GM06990 (cell line): ENCODE results near the gene ZNF184.
A peak's percentile ranks its signal among the peaks of the same experiment; 100 is the strongest.

Experiments
- DNase-seq: peaks from one replicate; pipeline ENCODE4 v3.0.0-alpha.2; 2011; ENCODE audit not compliant: insufficient read length; ENCODE audit errors: extremely low read depth
- H3K27me3 ChIP-seq: replicated peaks from 2 replicates; pipeline ENCODE4 v1.6.0; 2011; ENCODE audit warnings: low read length; ENCODE audit not compliant: control insufficient read depth, insufficient read depth
- H3K36me3 ChIP-seq: 2 replicates; pipeline ENCODE4 v1.5.1; 2011; ENCODE audit warnings: low read length; ENCODE audit not compliant: control insufficient read depth, insufficient read depth
- H3K4me3 ChIP-seq: replicated peaks from 2 replicates; pipeline ENCODE4 v1.5.1; 2011; ENCODE audit warnings: low read depth, mild to moderate bottlenecking, control low read depth, low read length
- TF ChIP-seq, protein P1 (sequence below): IDR thresholded peaks from 2 replicates; pipeline ENCODE4 v1.5.1; 2011; ENCODE audit warnings: low read length, control low read depth, mild to moderate bottlenecking, inconsistent platforms; ENCODE audit not compliant: insufficient read depth, poor library complexity, severe bottlenecking

The ZNF184 gene

DNA sequence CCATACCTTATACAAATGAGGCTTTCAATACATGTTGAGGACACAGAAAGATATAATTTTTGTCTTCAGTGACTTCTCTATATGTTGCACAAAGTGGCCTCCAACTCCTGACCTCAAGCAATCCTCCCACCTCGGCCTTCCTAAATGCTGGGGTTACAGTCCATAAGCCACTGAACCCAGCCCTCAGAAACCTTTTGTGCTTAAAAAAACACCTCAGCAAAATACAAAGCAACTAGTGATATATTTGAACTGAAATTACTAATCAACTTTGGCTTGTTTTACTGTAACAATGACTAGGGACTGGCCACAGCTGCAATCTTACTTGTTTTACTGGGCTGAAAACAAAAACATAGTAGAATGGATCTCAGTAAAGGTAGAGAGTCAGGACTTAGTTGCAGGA lies 3.2 kb upstream of the ZNF184 start:
- H3K4me3 ChIP-seq = no peak overlapping the region
- DNase-seq = no peak

DNA sequence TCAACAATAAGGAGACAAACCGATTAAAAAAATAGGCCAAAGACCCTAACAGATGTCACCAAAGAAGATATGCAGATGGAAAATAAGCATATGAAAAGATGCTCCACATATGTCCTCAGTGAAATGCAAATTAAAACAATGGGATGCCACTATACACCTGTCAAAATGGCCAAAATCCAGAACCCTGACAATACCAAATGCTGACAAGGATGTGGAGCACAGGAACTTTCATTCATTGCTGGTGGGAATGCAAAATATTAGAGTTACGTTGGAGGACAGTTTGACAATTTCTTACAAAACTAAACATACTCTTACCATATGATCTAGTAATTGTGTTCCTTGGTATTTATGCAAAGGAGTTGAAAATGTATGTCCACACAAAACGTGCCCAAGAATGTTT lies 1.8 kb upstream of the ZNF184 start:
- DNase-seq = no peak
- Histone ChIP-seq H3K27me3 (no peaks in the 10 kb centered on the region), H3K4me3 (no peak overlapping the region), H3K36me3 (no peaks in the 10 kb centered on the region)
- TF ChIP-seq, protein P1, sequence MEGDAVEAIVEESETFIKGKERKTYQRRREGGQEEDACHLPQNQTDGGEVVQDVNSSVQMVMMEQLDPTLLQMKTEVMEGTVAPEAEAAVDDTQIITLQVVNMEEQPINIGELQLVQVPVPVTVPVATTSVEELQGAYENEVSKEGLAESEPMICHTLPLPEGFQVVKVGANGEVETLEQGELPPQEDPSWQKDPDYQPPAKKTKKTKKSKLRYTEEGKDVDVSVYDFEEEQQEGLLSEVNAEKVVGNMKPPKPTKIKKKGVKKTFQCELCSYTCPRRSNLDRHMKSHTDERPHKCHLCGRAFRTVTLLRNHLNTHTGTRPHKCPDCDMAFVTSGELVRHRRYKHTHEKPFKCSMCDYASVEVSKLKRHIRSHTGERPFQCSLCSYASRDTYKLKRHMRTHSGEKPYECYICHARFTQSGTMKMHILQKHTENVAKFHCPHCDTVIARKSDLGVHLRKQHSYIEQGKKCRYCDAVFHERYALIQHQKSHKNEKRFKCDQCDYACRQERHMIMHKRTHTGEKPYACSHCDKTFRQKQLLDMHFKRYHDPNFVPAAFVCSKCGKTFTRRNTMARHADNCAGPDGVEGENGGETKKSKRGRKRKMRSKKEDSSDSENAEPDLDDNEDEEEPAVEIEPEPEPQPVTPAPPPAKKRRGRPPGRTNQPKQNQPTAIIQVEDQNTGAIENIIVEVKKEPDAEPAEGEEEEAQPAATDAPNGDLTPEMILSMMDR = no peak

More for the DNA sequence above, 3.2 kb upstream of the ZNF184 start:
- no peaks in the 10 kb centered on the region for H3K36me3 ChIP-seq
- TF ChIP-seq, protein P1 = no peak
- no peaks in the 10 kb centered on the region for H3K27me3 ChIP-seq

DNA sequence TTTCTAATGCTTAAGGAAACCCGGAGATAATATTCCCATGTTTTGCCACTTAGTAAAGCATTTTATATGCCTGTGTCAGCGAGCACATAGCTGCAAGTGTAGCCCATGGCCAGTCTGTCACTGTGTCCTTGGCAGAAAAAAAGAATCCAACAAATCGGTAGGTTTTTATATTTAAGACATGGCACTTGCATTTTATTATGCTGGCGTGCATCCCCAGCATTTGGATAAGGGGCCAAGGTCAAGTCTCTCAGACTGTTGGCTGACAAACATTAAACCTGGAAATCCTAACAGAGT lies 1.2 kb upstream of the ZNF184 start:
- DNase-seq = no peak
- H3K36me3 ChIP-seq = no peaks in the 10 kb centered on the region
- no peak overlapping the region; the same call in 1 of the 2 replicates for H3K4me3 ChIP-seq
- TF ChIP-seq, protein P1 = no peak
- H3K27me3 ChIP-seq = no peaks in the 10 kb centered on the region

DNA sequence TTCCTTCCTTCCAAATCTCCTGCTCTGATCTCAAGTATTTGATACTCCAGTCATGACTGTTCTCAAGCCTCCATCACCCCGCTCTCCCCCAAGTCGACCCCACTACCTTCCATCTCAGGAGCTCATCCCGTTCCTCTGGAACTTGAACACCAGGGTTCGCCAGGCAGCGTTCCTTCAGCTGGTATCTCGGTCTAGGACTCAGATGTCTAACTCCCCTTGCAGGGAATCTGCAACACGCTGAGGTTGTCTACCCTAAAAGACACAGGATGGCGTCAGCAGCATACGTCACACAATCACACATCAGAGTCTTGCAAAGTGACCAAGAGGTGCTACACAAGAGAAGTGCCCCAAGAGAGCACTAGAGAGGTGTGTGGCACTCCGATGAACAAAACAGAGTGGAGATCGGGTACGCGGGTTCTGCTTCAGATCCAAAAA lies 706 bp downstream of the ZNF184 start:
- TF ChIP-seq, protein P1 = no peak
- no peaks in the 10 kb centered on the region for H3K27me3 ChIP-seq
- DNase-seq = no peak
- H3K4me3 ChIP-seq = peak overlapping the region; percentile 85
- H3K36me3 ChIP-seq = no peaks in the 10 kb centered on the region

DNA sequence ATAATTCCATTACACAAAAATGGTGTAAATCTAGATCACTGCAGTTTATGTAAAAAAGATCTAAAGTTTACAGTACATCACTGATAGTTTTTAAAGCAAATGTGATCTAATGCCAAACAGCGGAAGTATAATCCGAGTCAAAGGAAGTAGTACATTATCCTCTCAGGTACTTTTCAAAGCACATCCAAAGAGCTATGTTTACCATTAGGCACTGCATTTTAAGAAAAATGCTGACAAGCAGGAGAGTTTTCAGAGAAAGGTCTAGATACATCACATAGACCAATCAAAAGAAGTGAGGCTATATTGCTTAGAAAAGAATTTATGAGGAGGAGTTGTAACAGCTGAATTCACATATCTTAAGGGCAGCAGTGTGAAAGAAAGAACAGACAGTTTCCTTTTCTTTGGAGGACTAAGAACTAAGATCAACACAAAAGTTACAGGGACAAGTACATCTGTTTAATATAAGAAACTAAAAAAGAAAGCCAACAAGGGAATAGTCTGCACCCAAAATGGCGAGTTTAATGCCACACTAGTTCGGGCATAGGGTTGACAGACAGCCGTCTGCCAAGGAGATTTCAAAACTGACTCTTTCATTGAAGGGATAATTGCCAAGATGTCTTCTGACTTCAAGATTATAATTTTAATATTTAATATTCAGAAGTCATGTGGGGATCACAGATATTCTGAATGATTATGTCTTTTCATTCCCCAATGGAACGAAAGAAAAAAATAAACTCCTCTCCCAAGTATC lies 1.4 kb downstream of the ZNF184 start:
- TF ChIP-seq, protein P1 = no peak
- no peaks in the 10 kb centered on the region; the same call in 1 of the 2 replicates for H3K36me3 ChIP-seq
- DNase-seq = no peak

More for the DNA sequence above, 1.4 kb downstream of the ZNF184 start:
- H3K4me3 ChIP-seq = peak overlapping the region; percentile 85
- H3K27me3 ChIP-seq = no peaks in the 10 kb centered on the region
